HG02852 (cell line): ENCODE data around the gene UGT1A3.
"Not testable (repeated sequence)": the region's sequence is repeated elsewhere in the genome, so short reads cannot be mapped to it uniquely, and the experiment has no call there.

Experiments
- ATAC-seq: cut with Tn5 transposase; IDR thresholded peaks from one replicate; pipeline ENCODE4 v1.9.1; 2021; ENCODE audit warnings: mild to moderate bottlenecking, moderate library complexity; ENCODE audit not compliant: unreplicated experiment

The UGT1A3 gene

DNA sequence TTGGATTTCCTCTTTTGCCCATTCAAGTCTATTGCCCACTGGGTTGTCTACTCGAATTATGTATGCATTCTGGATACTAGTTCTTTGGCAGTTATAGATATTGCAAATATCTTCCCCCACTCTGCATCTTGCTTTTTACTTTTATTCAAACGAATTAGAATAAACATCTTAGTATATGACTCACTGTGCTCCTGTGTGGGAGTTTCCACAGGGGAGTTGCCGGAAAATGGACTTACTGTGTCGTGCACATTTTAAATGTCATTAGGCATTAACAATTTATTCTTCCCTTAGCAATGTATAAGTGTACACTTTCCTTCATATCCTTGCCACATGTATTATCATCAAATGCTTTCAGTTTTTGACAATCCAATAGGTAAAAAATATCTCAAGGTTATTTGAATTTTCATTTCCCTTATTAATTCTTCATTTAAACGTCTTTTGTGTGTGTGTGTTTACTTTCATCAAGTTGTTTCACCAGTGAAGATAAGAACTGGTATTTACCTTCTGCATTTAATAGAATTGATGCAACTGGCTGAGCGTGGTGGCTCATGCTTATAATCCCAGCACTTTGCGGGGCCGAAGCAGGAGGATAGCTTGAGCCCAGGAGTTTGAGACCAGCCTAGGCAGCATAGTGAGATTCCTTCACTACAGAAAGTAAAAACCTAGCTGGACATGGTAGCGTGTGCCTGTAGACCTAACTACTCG lies 20.8 kb upstream of the UGT1A3 start:
- ATAC-seq, result no peak

GRCh38 chr2:233708942-233709341 lies 19.9 kb upstream of the UGT1A3 start:
- ATAC-seq, result no peak

- ATAC-seq, result no peak
Observed at GRCh38 chr2:233711312-233712008, 17.4 kb upstream of the UGT1A3 start.

GRCh38 chr2:233712611-233713261 lies 16.1 kb upstream of the UGT1A3 start, which contains the start of gene UGT1A5:
Gene UGT1A5 (plus strand): TSS chr2:233712907. CDS start chr2:233712992, 85 bp downstream.
- ATAC-seq, result no peak

DNA sequence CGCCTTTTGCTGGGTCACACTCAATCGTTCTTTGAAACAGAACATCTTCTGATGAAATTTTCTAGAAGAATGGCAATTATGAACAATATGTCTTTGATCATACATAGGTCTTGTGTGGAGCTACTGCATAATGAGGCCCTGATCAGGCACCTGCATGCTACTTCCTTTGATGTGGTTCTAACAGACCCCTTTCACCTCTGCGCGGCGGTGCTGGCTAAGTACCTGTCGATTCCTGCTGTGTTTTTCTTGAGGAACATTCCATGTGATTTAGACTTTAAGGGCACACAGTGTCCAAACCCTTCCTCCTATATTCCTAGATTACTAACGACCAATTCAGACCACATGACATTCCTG lies 15.6 kb upstream of the UGT1A3 start:
- ATAC-seq, result no peak

GRCh38 chr2:233714121-233714520 lies 14.7 kb upstream of the UGT1A3 start:
- no peak for ATAC-seq

- no peak for ATAC-seq
Observed at GRCh38 chr2:233718552-233718951, 10.3 kb upstream of the UGT1A3 start, which contains the start of gene UGT1A4. Gene UGT1A4 (plus strand): TSS chr2:233718736. CDS start chr2:233718821, 85 bp downstream.

GRCh38 chr2:233736868-233737653 lies 8.2 kb downstream of the UGT1A3 start:
- not testable (repeated sequence) for ATAC-seq

GRCh38 chr2:233740870-233741269 lies 12.0 kb downstream of the UGT1A3 start:
- no peak for ATAC-seq

DNA sequence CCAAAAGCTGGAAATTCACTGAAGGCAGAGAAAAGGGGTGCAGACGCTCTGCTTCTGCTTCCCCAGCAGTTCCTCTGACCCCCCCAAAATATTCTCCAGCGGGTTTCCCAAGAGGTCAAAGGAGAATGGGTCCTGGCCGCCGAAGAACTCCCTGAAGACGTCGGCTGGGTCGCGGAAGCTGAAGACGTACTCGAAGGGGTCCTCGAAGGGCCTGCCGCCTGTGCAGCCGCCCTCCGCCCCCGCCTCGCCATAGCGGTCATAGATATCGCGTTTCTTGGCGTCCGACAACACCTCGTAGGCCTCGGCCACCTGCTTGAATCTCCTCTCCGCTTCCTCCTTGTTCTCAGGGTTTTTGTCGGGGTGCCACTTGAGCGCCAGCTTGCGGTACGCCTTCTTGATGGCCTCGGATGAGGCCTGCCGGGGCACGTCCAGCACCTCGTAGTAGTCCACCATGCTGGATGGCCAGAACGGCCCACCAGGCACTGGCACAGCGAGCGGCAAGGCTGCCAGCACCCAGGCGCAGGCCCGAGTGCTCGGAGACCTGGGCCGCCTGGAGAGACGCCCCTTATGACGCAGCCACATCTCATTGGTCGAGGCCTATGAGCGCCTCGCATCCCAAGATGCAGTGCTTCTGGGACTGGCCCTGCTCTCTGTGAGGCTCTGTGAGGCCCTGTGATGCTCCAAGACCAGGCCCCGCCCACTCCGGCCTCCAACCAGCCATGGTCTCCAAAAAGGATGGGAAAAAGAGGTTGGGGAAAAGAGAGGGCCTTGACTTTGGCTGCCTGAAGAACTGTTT lies 14.8 kb downstream of the UGT1A3 start:
- ATAC-seq, result no peak

- no peak for ATAC-seq
Observed at GRCh38 chr2:233745073-233745755, 16.4 kb downstream of the UGT1A3 start.

DNA sequence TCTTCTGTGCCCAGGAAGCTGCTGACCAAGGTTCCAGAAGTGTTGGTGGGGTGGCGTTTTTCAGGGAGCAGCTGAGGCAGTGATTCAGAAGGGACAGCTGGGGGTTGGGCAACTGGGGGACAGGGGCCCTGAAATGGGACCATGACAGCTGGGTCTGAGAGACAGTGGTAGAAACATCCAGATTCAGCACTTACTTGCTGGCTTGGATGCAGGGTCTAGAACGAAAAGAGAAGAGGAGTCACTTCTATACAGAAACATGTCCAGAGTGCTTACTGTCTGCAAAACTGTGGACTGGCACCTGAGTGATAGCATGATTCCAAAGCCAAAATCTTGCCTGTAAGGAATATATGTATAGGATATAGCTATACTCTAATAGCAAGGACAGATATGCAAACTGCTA lies 17.0 kb downstream of the UGT1A3 start:
- ATAC-seq, result not testable (repeated sequence)

DNA sequence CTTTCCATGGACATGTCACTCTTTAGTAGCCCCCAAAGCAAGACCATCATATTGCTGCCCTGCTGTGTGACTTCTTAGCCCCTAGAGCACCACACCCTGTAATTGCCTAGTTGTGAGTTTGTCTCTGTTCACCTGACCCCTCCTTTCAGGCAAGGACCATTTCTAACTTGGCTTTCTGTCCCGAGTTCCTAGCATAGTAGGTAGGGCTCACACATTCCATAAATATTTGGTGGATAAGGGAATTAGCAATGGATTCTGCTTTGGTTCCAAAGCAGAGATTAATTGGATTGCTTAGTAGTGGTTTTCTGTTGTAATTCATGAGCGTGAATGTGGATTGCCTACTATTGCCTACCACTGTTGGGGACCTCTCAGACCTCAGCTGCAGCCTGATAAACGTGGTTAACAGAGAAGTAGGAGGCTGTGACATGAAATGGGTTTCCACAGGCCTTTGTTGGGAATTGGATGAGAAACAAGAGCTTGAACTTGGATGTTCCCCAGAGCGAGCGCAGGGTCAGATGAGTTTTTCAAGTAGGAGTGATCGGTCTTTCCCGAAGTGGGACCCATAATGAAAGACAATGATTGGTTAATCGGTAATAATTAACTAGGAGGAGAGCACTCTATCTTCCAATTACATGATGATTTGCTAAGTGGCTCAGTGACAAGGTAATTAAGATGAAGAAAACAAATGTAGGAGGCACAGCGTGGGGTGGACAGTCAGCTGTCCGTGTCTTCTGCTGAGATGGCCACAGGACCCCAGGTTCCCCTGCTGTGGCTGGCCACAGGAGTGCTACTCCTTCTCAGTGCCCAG lies 17.8 kb downstream of the UGT1A3 start:
- no peak for ATAC-seq

DNA sequence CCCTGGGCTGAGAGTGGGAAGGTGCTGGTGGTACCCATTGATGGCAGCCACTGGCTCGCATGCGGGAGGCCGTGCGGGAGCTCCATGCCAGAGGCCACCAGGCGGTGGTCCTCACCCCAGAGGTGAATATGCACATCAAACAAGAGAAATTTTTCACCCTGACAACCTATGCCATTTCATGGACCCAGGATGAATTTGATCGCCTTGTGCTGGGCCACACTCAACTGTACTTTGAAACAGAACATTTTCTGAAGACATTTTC lies 18.4 kb downstream of the UGT1A3 start:
- no peak for ATAC-seq

- ATAC-seq, result not testable (repeated sequence)
Observed at GRCh38 chr2:233750689-233751088, 21.8 kb downstream of the UGT1A3 start.

- ATAC-seq, result not testable (repeated sequence)
Observed at GRCh38 chr2:233751212-233752009, 22.6 kb downstream of the UGT1A3 start.

DNA sequence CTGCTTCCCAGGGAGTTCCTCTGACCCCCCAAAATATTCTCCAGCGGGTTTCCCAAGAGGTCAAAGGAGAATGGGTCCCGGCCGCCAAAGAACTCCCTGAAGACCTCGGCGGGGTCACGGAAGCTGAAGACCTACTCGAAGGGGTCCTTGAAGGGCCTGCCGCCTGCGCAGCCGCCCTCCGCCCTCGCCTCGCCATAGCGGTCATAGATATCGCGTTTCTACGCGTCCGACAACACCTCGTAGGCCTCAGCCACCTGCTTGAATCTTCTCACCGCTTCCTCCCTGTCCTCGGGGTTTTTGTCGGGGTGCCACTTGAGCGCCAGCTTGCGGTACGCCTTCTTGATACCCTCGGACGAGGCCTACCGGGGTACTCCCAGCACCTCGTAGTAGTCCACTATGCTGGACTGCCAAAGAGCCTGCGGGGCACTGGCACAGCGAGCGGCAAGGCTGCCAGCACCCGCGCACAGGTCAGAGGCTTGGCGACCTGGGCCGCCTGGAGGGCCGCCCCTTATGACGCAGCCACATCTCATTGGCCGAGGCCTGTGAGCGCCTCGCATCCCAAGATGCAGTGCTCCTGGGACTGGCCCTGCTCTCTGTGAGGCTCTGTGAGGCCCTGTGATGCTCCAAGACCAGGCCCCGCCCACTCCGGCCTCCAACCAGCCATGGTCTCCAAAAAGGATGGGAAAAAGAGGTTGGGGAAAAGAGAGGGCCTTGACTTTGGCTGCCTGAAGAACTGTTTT lies 26.2 kb downstream of the UGT1A3 start:
- ATAC-seq, result no peak
